OCI-LY7 (cell line): Measurements from ENCODE around the gene METTL21C.

Source experiments
- EZH2phosphoT487 ChIP-seq: fragments of 200-600 bp; sonication (generic); IDR thresholded peaks from 2 replicates; pipeline ENCODE4 v1.6.1; 2018; ENCODE audit warnings: low read depth, borderline replicate concordance, mild to moderate bottlenecking, mixed run types, antibody characterized with exemption, low read length, moderate library complexity, mixed read lengths
- TF ChIP-seq, protein P1 (sequence below): fragments of 200-600 bp; sonication (generic); conservative IDR thresholded peaks from 2 replicates; pipeline ENCODE4 v1.5.1; 2014; ENCODE audit warnings: mild to moderate bottlenecking, antibody characterized with exemption, low read length, moderate library complexity, mixed read lengths

DNA sequence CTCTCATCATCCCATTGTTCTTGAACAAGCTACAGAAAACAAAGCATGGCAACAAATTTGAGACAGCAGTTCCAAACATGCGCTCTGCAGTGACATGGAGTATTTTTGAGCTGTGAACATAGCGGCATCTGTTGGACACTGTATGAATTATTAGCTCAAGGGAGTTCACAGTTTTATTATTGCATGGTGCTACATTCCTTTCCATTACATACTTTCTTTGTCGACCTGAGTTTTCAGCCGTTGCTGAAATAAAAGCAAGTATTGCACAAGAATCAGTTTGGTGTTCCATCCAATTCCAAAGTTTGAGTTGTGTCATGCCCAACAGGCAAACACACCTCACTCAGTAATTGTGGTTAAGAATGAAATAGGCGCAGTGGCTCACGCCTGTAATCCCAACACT, 30.1 kb upstream of the METTL21C start:
- TF ChIP-seq, protein P1, sequence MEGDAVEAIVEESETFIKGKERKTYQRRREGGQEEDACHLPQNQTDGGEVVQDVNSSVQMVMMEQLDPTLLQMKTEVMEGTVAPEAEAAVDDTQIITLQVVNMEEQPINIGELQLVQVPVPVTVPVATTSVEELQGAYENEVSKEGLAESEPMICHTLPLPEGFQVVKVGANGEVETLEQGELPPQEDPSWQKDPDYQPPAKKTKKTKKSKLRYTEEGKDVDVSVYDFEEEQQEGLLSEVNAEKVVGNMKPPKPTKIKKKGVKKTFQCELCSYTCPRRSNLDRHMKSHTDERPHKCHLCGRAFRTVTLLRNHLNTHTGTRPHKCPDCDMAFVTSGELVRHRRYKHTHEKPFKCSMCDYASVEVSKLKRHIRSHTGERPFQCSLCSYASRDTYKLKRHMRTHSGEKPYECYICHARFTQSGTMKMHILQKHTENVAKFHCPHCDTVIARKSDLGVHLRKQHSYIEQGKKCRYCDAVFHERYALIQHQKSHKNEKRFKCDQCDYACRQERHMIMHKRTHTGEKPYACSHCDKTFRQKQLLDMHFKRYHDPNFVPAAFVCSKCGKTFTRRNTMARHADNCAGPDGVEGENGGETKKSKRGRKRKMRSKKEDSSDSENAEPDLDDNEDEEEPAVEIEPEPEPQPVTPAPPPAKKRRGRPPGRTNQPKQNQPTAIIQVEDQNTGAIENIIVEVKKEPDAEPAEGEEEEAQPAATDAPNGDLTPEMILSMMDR = peak; percentile 60
- no peak for TF ChIP-seq EZH2phosphoT487
